Peyer's patch (tissue), 4 donors: ENCODE data around the gene LSM12. TPM values are rescaled to one million over a fixed set of nuclear protein-coding genes. Genes with fewer than 3 reads are reported as not detected.

Source experiments
- DNase-seq, 3 donors: peaks; one replicate each; pipeline ENCODE4 v3.0.0-alpha.2; 2017 to 2019
- H3K27ac ChIP-seq, 4 donors: fragments of 200-600 bp; sonication (generic); one replicate each; pipeline ENCODE4 v1.5.1; 2016 to 2019
- H3K27me3 ChIP-seq, 2 donors: fragments of 200-600 bp; sonication (generic); one replicate each; pipeline ENCODE4 v1.5.1; 2019
- H3K36me3 ChIP-seq, 3 donors: fragments of 200-600 bp; sonication (generic); one replicate each; pipeline ENCODE4 v1.5.1; 2016 to 2019
- H3K4me1 ChIP-seq, 4 donors: fragments of 200-600 bp; sonication (generic); one replicate each; pipeline ENCODE4 v1.5.1; 2016 to 2019
- H3K4me3 ChIP-seq, 4 donors: fragments of 200-600 bp; sonication (generic); 1 replicate in 3 of 4; 2 replicates in 1 of 4; pipeline ENCODE4 v1.5.1; 2016 to 2019; ENCODE audit warnings: mild to moderate bottlenecking in 1 of 4
- H3K9me3 ChIP-seq, 4 donors: fragments of 200-600 bp; sonication (generic); one replicate each; pipeline ENCODE4 v1.5.1; 2016 to 2019; ENCODE audit warnings: mild to moderate bottlenecking in 1 of 4
- POLR2A ChIP-seq, 2 donors: fragments of 450-650 bp; IDR thresholded peaks; one replicate each; pipeline ENCODE4 v1.5.1; 2017; ENCODE audit warnings: antibody characterized with exemption in 2 of 2, mild to moderate bottlenecking in 2 of 2, moderate library complexity in 2 of 2
- total RNA-seq, 4 donors: library from RNA; depleted of rRNA; stranded (reverse); fragments of >200 nt; gene quantifications; one replicate each; pipeline ENCODE4 v1.1.0, GENCODE V29; 2016
- TF ChIP-seq, protein P1 (sequence below), 6 experiments: fragments of 450-650 bp in 4 of 6; fragments of 200-600 bp in 2 of 6; sonication (generic) in 1 of 6; IDR thresholded peaks; one replicate each; pipeline ENCODE4 v1.5.1; 2017 to 2019; ENCODE audit warnings: antibody characterized with exemption in 6 of 6, mild to moderate bottlenecking in 3 of 6, moderate library complexity in 1 of 6

Gene LSM12
- total RNA-seq, 4 donors from 2014 or later: 10.7 to 28.4 (median 26.1) TPM

DNA sequence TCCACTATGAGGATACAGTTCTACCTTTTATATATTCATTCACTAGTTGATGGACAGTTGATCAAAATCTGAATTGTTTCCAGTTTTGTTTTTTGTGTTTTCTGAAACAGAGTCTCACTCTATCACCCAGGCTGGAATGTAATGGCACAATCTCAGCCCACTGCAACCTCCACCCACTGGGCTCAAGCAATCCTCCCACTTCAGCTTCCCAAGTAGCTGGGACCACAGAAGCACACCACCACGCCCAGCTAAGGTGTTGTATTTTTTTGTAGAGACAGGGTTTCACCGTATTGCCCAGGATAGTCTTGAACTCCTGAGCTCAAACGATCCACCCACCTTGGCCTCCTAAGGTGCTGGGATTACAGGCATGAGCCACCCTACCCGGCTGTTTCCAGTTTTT lies 21.0 kb downstream of the LSM12 start:
- Histone ChIP-seq H3K4me3 (no peak overlapping the region), H3K9me3 (no peaks in the 10 kb centered on the region), H3K27me3 (no peaks in the 10 kb centered on the region), H3K36me3 (peaks cover 0 to 26% (median 0%) of the 10 kb centered on the region in 3 donors), H3K27ac (no peak overlapping the region), H3K4me1 (peaks cover 0 to 11% (median 0%) of the 10 kb centered on the region in 4 donors)
- no peak for TF ChIP-seq POLR2A (IDR thresholded peaks at IDR 0.05)
- TF ChIP-seq, protein P1, sequence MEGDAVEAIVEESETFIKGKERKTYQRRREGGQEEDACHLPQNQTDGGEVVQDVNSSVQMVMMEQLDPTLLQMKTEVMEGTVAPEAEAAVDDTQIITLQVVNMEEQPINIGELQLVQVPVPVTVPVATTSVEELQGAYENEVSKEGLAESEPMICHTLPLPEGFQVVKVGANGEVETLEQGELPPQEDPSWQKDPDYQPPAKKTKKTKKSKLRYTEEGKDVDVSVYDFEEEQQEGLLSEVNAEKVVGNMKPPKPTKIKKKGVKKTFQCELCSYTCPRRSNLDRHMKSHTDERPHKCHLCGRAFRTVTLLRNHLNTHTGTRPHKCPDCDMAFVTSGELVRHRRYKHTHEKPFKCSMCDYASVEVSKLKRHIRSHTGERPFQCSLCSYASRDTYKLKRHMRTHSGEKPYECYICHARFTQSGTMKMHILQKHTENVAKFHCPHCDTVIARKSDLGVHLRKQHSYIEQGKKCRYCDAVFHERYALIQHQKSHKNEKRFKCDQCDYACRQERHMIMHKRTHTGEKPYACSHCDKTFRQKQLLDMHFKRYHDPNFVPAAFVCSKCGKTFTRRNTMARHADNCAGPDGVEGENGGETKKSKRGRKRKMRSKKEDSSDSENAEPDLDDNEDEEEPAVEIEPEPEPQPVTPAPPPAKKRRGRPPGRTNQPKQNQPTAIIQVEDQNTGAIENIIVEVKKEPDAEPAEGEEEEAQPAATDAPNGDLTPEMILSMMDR (IDR thresholded peaks at IDR 0.05): no peak
- DNase-seq: no peak

DNA sequence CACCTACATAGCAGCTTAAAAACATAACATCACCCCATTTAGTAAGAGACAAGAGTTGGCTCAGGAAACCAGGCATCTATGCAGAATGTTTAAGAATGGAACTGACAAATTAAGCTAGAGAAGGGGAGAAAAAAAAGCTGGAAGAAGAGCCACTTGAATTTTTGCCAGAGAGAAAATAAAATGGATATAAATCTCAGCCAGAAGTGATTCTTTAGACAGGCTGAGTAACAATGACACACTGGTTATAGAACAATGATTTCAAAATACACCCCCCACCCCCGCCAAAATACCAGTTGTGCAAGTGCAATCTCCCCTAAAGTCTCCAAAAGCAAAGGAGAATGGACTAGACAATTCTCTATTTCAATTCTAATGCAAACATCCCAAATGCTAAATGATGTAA lies 22.4 kb downstream of the LSM12 start:
- peaks cover 0 to 20% (median 0%) of the 10 kb centered on the region in 3 donors for H3K36me3 ChIP-seq
- no peaks in the 10 kb centered on the region for H3K27me3 ChIP-seq
- no peaks in the 10 kb centered on the region for H3K9me3 ChIP-seq
- TF ChIP-seq, protein P1 (IDR thresholded peaks at IDR 0.05): no peak
- no peak for TF ChIP-seq POLR2A (IDR thresholded peaks at IDR 0.05)
- H3K4me1 ChIP-seq: peaks cover 0 to 16% (median 0%) of the 10 kb centered on the region in 4 donors
- H3K27ac ChIP-seq: peak overlapping the region in 1 of 4 donors; percentile 62
- H3K4me3 ChIP-seq: no peak overlapping the region
- no peak for DNase-seq

DNA sequence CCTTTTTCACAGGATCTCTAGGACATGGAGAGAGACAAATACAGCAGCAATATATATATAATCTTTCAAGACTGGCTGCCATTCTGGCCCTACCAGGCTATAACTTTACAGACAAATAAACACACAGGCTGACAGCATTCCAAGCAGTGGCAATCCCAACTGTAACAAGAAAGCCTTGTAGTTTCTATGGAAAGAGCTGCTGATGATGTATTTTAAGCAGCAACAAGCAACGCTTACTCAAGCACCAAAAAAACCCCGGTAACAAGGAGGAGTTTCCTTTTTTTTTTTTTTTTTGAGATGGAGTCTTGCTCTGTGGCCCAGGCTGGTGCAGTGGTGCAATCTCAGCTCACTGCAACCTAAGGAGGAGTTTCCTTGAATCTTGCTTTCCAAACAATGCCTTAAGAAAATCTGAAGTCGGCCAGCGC lies 23.2 kb downstream of the LSM12 start:
- Histone ChIP-seq H3K36me3 (peaks cover 0 to 20% (median 0%) of the 10 kb centered on the region in 3 donors), H3K4me1 (peaks cover 0 to 20% (median 0%) of the 10 kb centered on the region in 4 donors), H3K4me3 (no peak overlapping the region), H3K27ac (peak overlapping the region in 1 of 4 donors; percentile 62), H3K9me3 (no peaks in the 10 kb centered on the region), H3K27me3 (no peaks in the 10 kb centered on the region)
- no peak for TF ChIP-seq POLR2A (IDR thresholded peaks at IDR 0.05)
- TF ChIP-seq, protein P1 (IDR thresholded peaks at IDR 0.05): no peak
- no peak for DNase-seq

DNA sequence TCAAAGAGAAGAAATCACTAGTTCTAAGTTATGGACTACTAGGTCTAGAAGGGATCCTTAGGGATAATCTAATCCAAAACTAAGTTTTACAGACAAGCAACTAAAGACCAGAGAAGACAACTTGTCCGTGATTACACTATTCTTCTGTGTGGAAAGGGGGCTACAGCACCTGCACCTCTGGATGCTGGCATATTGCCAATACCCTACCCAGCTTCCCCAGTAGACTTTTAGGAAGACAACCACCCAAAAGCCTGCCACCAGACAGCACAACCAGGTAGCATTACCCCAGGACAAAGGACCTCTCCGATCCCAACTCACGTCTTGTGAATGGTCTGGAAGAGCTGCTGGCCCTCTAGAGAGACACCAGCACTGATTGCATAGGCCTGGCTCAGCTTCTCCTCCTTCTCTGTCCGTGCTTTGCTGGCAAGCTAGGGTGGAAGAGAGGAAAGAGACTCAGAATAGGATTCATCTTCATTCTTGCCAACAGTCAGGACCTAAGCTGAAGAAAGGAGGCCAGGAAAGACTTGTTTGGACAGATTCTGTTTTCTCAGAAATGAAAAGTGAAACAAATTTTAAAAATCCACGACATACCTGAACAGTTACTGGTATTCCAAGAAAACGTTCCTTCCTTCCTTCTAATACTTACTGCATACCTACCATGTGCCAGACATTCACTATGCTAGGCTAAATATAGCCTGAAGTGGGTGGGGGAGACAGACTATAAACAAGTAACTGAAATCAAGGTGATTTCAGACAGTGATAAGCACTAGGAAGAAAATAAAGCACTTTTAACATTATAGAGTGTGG lies 26.4 kb downstream of the LSM12 start:
- Histone ChIP-seq H3K4me3 (no peak overlapping the region), H3K9me3 (no peaks in the 10 kb centered on the region), H3K27me3 (no peaks in the 10 kb centered on the region), H3K36me3 (peaks cover 0 to 38% (median 0%) of the 10 kb centered on the region in 3 donors), H3K4me1 (peaks cover 0 to 20% (median 0%) of the 10 kb centered on the region in 4 donors), H3K27ac (peak overlapping the region in 1 of 4 donors; percentile 40)
- no peak for DNase-seq
- TF ChIP-seq POLR2A (IDR thresholded peaks at IDR 0.05): no peak
- TF ChIP-seq, protein P1 (IDR thresholded peaks at IDR 0.05): no peak

DNA sequence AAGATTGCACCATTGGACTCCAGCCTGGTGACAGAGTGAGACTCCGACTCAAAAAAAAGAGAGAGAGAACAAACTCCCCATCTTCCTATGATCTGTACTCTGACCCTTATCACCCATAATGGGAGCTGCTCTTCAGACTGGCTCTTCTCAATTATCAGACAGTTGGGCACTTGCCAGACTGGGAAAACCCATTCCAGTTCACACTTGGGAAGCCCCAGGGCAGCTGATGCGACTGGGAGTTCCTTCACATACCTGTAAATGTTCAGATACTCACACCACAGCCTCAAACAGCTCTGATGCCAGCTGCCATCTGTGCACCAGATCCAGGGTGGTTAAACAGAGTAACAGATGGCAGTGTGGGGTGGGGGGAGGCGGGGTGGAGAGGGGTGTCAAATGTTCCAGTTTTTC lies 27.9 kb downstream of the LSM12 start:
- H3K36me3 ChIP-seq: peaks cover 0 to 45% (median 0%) of the 10 kb centered on the region in 3 donors
- H3K27ac ChIP-seq: peak overlapping the region in 2 of 4 donors; percentile 14 to 37
- DNase-seq: peak in 2 of 3 donors; percentile 51 to 67
- TF ChIP-seq POLR2A (IDR thresholded peaks at IDR 0.05): no peak
- TF ChIP-seq, protein P1 (IDR thresholded peaks at IDR 0.05): no peak
- H3K27me3 ChIP-seq: no peaks in the 10 kb centered on the region
- no peaks in the 10 kb centered on the region for H3K9me3 ChIP-seq
- H3K4me3 ChIP-seq: no peak overlapping the region
- H3K4me1 ChIP-seq: peaks cover 0 to 20% (median 0%) of the 10 kb centered on the region in 4 donors
